Vagina (tissue), 2 donors: Measurements from ENCODE around the gene CSH2. TPM values are rescaled to one million over a fixed set of nuclear protein-coding genes. Genes with fewer than 3 reads are reported as not detected.

Experiments
- DNase-seq, 2 donors: peaks; one replicate each; pipeline ENCODE4 v3.0.0-alpha.2; 2017; ENCODE audit errors: extremely low spot score in 2 of 2
- H3K27ac ChIP-seq: fragments of 200-600 bp; sonication (generic); one replicate; pipeline ENCODE4 v1.5.1; 2019
- H3K27me3 ChIP-seq: fragments of 200-600 bp; sonication (generic); one replicate; pipeline ENCODE4 v1.5.1; 2019
- H3K36me3 ChIP-seq, 2 donors: fragments of 200-600 bp; sonication (generic); one replicate each; pipeline ENCODE4 v1.5.1; 2017 to 2019
- H3K4me1 ChIP-seq: fragments of 200-600 bp; sonication (generic); one replicate; pipeline ENCODE4 v1.5.1; 2019
- H3K4me3 ChIP-seq, 2 donors: fragments of 200-600 bp; sonication (generic); 1 replicate in 1 of 2; 2 replicates in 1 of 2; pipeline ENCODE4 v1.5.1; 2016 to 2019
- H3K9me3 ChIP-seq: fragments of 200-600 bp; sonication (generic); one replicate; pipeline ENCODE4 v1.5.1; 2019
- POLR2A ChIP-seq, 2 donors: fragments of 450-650 bp; IDR thresholded peaks; one replicate each; pipeline ENCODE4 v1.6.1; 2017; ENCODE audit warnings: antibody characterized with exemption in 2 of 2, mild to moderate bottlenecking in 2 of 2, moderate library complexity in 2 of 2
- POLR2AphosphoS5 ChIP-seq, 2 donors: sonication (generic); formaldehyde crosslinking; IDR thresholded peaks; one replicate each; pipeline ENCODE4 v1.9.0; 2017; ENCODE audit warnings: antibody characterized with exemption in 2 of 2, mild to moderate bottlenecking in 2 of 2, low read depth in 1 of 2; ENCODE audit not compliant: insufficient read depth in 1 of 2
- intact Hi-C: fragments of 100-400 bp; cut with DNase I; formaldehyde crosslinking; loops from one replicate; pipeline ENCODE4 v1.15.1; 2023
- total RNA-seq: library from RNA; depleted of rRNA; stranded (reverse); fragments of >200 nt; gene quantifications from one replicate; pipeline ENCODE4 v1.2.3, GENCODE V29; 2016
- TF ChIP-seq, protein P1 (sequence below), 3 experiments: fragments of 450-650 bp in 2 of 3; fragments of 200-600 bp in 1 of 3; sonication (generic) in 1 of 3; IDR thresholded peaks; one replicate each; pipeline ENCODE4 v1.5.1; 2017 to 2019; ENCODE audit warnings: antibody characterized with exemption in 3 of 3, mild to moderate bottlenecking in 2 of 3, moderate library complexity in 2 of 3

CSH2 gene
- total RNA-seq, 1 donor from 2014 or later = not detected

- Histone ChIP-seq H3K9me3 (no peaks in the 10 kb centered on the region), H3K27me3 (no peaks in the 10 kb centered on the region), H3K4me3 (peak overlapping the region; percentile 90 to 94), H3K4me1 (peaks cover 36% of the 10 kb centered on the region), H3K27ac (peak overlapping the region; percentile 94), H3K36me3 (peaks cover 0 to 68% of the 10 kb centered on the region in 2 donors)
- no peak for DNase-seq
- intact Hi-C loops = no loop called here
- TF ChIP-seq POLR2AphosphoS5 (IDR thresholded peaks at IDR 0.05; ENCODE audit: insufficient read depth in 1 of 2, low read depth in 1 of 2) (no peak), POLR2A (IDR thresholded peaks at IDR 0.05) (no peak)
- TF ChIP-seq, protein P1, sequence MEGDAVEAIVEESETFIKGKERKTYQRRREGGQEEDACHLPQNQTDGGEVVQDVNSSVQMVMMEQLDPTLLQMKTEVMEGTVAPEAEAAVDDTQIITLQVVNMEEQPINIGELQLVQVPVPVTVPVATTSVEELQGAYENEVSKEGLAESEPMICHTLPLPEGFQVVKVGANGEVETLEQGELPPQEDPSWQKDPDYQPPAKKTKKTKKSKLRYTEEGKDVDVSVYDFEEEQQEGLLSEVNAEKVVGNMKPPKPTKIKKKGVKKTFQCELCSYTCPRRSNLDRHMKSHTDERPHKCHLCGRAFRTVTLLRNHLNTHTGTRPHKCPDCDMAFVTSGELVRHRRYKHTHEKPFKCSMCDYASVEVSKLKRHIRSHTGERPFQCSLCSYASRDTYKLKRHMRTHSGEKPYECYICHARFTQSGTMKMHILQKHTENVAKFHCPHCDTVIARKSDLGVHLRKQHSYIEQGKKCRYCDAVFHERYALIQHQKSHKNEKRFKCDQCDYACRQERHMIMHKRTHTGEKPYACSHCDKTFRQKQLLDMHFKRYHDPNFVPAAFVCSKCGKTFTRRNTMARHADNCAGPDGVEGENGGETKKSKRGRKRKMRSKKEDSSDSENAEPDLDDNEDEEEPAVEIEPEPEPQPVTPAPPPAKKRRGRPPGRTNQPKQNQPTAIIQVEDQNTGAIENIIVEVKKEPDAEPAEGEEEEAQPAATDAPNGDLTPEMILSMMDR (IDR thresholded peaks at IDR 0.05) = no peak
These were observed 45.7 kb downstream of the CSH2 start for GRCh38 chr17:63827801-63828221.

DNA sequence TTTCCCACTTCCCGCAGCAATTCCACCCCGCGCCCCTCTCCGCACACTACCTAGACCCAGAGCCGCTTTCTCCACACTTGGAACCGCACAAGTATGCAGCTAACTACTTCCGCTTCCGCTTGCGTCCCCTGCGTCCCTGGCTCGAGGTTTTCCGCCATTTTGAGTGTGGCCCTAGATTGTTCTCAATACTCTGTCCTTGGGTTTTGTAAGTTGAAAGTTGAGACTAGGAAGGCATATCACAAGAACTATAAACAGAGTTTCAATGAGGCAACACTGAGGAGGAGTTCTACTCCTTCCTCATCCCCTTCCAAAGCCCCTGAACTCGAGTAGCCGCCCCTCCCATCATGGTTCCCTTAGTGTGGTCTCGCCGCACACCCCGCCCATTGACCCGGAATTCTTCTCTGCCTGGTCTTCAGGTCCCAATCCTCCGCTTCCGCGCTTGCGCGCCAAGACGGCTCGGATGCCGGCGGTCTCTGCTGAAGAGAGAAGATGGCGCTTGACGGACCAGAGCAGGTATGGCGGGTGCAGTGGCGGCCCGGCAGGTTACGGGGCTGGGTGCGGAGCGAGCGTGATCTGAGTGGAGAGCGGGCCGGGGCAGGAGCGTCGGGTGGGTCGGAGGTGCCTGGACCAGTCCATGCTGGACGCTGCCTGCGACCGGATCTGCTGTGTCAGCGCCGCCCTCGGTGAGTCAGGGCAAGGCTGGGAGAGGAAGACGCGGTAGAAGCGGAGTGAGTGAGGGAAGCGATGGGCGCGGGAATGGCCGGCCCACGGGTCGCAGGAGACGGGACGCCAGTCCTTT lies 46.3 kb downstream of the CSH2 start, which contains the start of the genes FTSJ3 and PSMC5:
FTSJ3 (minus strand) TSS at position 662 of the 799 bp plus-strand sequence. CDS start 761 bp downstream, outside the sequence.
PSMC5 (plus strand) TSS at position 430 of the 799 bp plus-strand sequence; CDS start at position 490, 60 bp downstream.
- TF ChIP-seq POLR2A (IDR thresholded peaks at IDR 0.05) (peak in 1 of 2 donors; percentile 80), POLR2AphosphoS5 (IDR thresholded peaks at IDR 0.05; ENCODE audit: insufficient read depth in 1 of 2, low read depth in 1 of 2) (peak; percentile 95 to 99)
- TF ChIP-seq, protein P1 (IDR thresholded peaks at IDR 0.05) = peak in 1 of 3 experiments; percentile 23
- peak within 1 kb of the TSS; percentile 94 for H3K27ac ChIP-seq
- H3K4me1 ChIP-seq = peaks cover 36% of the 10 kb centered on the region
- H3K36me3 ChIP-seq = peaks cover 0 to 68% of the 10 kb centered on the region in 2 donors
- intact Hi-C loops = no loop called here
- no peaks in the 10 kb centered on the region for H3K27me3 ChIP-seq
- no peak for DNase-seq
- no peaks in the 10 kb centered on the region for H3K9me3 ChIP-seq
- peak within 1 kb of the TSS; percentile 90 to 94 for H3K4me3 ChIP-seq

- TF ChIP-seq, protein P1 (IDR thresholded peaks at IDR 0.05) = no peak
- TF ChIP-seq POLR2A (IDR thresholded peaks at IDR 0.05) (no peak), POLR2AphosphoS5 (IDR thresholded peaks at IDR 0.05; ENCODE audit: insufficient read depth in 1 of 2, low read depth in 1 of 2) (no peak)
- no peaks in the 10 kb centered on the region for H3K9me3 ChIP-seq
- peak overlapping the region; percentile 94 for H3K27ac ChIP-seq
- peaks cover 36% of the 10 kb centered on the region for H3K4me1 ChIP-seq
- intact Hi-C loops = no loop called here
- DNase-seq = no peak
- no peaks in the 10 kb centered on the region for H3K27me3 ChIP-seq
- H3K4me3 ChIP-seq = peak overlapping the region; percentile 90 to 94
- peaks cover 0 to 68% of the 10 kb centered on the region in 2 donors for H3K36me3 ChIP-seq
These were observed 46.9 kb downstream of the CSH2 start for GRCh38 chr17:63826468-63827001.

GRCh38 chr17:63824362-63824761 lies 49.1 kb downstream of the CSH2 start:
- Histone ChIP-seq H3K9me3 (no peaks in the 10 kb centered on the region), H3K27ac (no peak overlapping the region), H3K4me3 (no peak overlapping the region), H3K36me3 (peaks cover 0 to 58% of the 10 kb centered on the region in 2 donors), H3K4me1 (peaks cover 30% of the 10 kb centered on the region), H3K27me3 (no peaks in the 10 kb centered on the region)
- intact Hi-C loops = no loop called here
- TF ChIP-seq POLR2AphosphoS5 (IDR thresholded peaks at IDR 0.05; ENCODE audit: insufficient read depth in 1 of 2, low read depth in 1 of 2) = no peak
- TF ChIP-seq POLR2A (IDR thresholded peaks at IDR 0.05) = no peak
- TF ChIP-seq, protein P1 (IDR thresholded peaks at IDR 0.05) = no peak
- DNase-seq = no peak
